HepG2 (cell line): ENCODE data around the gene SEMA6D. TPM values are rescaled to one million over a fixed set of nuclear protein-coding genes. Genes with fewer than 3 reads are reported as not detected.

ENCODE experiments used
- ZFP37 ChIP-seq: sonication (generic); formaldehyde crosslinking; IDR thresholded peaks from 2 replicates; pipeline ENCODE4 v1.4.0; 2020; ENCODE audit warnings: missing genetic modification reagents, borderline replicate concordance
- ZNF136 ChIP-seq: sonication (generic); formaldehyde crosslinking; IDR thresholded peaks from 2 replicates; pipeline ENCODE4 v1.8.1; 2022; ENCODE audit warnings: low read depth, mild to moderate bottlenecking, moderate library complexity, missing genetic modification reagents
- ZNF256 ChIP-seq: sonication (generic); formaldehyde crosslinking; conservative IDR thresholded peaks from 2 replicates; pipeline ENCODE4 v1.4.0; 2020; ENCODE audit warnings: missing genetic modification reagents
- polyA plus RNA-seq, 8 experiments: library from polyadenylated mRNA; depleted of rRNA in 3 of 8; stranded (reverse) in 7 of 8; unstranded in 1 of 8; fragments of >200 nt; fragmentation: Illumina TruSeq in 4 of 8; extraction: Trizol in 4 of 8; gene quantifications; 2 replicates each; pipeline versions ENCODE4 v1.2.1 to v1.2.3, GENCODE V29; 2011 to 2016; ENCODE audit warnings: low read depth in 4 of 8, missing spikeins in 1 of 8, mixed read lengths in 1 of 8; ENCODE audit not compliant: insufficient read depth in 1 of 8
- total RNA-seq, 5 experiments: library from RNA; depleted of rRNA; stranded (reverse); fragments of >200 nt; fragmentation: Illumina TruSeq; extraction: Trizol; gene quantifications; 2 replicates each; pipeline ENCODE4 v1.2.3, GENCODE V29; 2016; ENCODE audit warnings: low read depth in 1 of 5
- TF ChIP-seq, protein P1 (sequence below), 2 experiments: fragments of 450-650 bp in 1 of 2; sonication (generic) in 1 of 2; formaldehyde crosslinking in 1 of 2; IDR thresholded peaks; 2 replicates each; pipeline versions ENCODE4 v1.6.1 to v1.8.0; 2016 to 2022; ENCODE audit warnings: antibody characterized with exemption in 1 of 2, mild to moderate bottlenecking in 1 of 2, missing genetic modification reagents in 1 of 2
- TF ChIP-seq, protein P2 (sequence below): sonication (generic); formaldehyde crosslinking; IDR thresholded peaks from 2 replicates; pipeline ENCODE4 v1.4.0; 2020; ENCODE audit warnings: mild to moderate bottlenecking, low read depth, missing genetic modification reagents
- TF ChIP-seq, protein P3 (sequence below): sonication (generic); formaldehyde crosslinking; IDR thresholded peaks from 2 replicates; pipeline ENCODE4 v1.8.0; 2022; ENCODE audit warnings: missing genetic modification reagents, mild to moderate bottlenecking, inconsistent platforms, borderline replicate concordance

SEMA6D gene
- total and polyA plus RNA-seq, 2 of the 13 experiments (the other 11 are each of a cell fraction or from before 2014, with no cell fraction given): not detected

DNA sequence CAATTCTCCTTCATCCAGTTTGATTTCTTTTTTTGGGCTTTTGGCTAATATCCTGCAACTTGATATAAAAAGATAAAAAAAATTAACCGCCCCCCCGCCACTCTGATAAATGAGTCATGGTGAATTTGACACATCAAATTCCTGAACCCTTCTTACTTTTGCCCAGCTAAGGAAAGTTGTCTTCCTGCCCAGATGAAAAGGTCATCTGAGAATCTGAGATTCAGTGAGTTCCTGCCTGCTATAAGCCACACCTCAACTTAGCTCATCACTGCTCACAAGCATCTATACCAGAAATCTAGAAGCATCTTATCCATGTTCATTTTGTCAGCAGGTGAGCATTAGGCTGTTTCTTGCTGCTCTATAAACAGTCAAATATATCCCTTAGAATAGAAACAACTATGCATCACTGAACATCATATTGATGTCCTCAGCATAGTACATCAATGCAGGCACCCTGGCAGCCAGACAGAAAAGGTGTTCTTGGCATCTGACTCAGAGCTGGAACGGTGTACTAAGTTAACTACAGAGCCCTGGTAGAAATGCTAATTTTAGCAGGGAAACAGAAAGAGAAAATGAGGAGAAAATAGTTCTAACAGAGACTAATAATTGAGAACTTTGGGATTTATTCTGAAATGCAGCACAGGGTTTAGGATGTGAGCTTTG lies 77.1 kb downstream of the SEMA6D start (continued):
- TF ChIP-seq, protein P1, sequence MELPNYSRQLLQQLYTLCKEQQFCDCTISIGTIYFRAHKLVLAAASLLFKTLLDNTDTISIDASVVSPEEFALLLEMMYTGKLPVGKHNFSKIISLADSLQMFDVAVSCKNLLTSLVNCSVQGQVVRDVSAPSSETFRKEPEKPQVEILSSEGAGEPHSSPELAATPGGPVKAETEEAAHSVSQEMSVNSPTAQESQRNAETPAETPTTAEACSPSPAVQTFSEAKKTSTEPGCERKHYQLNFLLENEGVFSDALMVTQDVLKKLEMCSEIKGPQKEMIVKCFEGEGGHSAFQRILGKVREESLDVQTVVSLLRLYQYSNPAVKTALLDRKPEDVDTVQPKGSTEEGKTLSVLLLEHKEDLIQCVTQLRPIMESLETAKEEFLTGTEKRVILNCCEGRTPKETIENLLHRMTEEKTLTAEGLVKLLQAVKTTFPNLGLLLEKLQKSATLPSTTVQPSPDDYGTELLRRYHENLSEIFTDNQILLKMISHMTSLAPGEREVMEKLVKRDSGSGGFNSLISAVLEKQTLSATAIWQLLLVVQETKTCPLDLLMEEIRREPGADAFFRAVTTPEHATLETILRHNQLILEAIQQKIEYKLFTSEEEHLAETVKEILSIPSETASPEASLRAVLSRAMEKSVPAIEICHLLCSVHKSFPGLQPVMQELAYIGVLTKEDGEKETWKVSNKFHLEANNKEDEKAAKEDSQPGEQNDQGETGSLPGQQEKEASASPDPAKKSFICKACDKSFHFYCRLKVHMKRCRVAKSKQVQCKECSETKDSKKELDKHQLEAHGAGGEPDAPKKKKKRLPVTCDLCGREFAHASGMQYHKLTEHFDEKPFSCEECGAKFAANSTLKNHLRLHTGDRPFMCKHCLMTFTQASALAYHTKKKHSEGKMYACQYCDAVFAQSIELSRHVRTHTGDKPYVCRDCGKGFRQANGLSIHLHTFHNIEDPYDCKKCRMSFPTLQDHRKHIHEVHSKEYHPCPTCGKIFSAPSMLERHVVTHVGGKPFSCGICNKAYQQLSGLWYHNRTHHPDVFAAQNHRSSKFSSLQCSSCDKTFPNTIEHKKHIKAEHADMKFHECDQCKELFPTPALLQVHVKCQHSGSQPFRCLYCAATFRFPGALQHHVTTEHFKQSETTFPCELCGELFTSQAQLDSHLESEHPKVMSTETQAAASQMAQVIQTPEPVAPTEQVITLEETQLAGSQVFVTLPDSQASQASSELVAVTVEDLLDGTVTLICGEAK (IDR thresholded peaks at IDR 0.05): no peak
- TF ChIP-seq, protein P1 (CRISPR knock-in tag; IDR thresholded peaks at IDR 0.05): no peak
- TF ChIP-seq ZNF256 (no peak), ZNF136 (CRISPR knock-in tag) (no peak), ZFP37 (CRISPR knock-in tag) (no peak)
- TF ChIP-seq, protein P2, sequence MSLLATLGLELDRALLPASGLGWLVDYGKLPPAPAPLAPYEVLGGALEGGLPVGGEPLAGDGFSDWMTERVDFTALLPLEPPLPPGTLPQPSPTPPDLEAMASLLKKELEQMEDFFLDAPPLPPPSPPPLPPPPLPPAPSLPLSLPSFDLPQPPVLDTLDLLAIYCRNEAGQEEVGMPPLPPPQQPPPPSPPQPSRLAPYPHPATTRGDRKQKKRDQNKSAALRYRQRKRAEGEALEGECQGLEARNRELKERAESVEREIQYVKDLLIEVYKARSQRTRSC (CRISPR knock-in tag): no peak
- TF ChIP-seq, protein P3, sequence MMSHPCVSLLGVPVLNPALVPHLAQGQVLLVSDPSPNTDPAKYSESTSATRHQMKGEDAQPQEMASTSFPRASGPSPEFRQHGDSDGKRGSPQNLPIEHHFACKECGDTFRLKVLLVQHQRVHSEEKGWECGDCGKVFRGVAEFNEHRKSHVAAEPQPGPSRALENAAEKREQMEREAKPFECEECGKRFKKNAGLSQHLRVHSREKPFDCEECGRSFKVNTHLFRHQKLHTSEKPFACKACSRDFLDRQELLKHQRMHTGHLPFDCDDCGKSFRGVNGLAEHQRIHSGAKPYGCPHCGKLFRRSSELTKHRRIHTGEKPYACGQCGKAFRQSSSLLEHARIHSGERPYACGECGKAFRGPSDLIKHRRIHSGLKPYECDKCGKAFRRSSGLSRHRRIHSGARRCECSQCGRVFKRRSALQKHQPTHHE (CRISPR knock-in tag): no peak
